Measurements from ENCODE around the gene KCNAB3. TPM values are rescaled to one million over a fixed set of nuclear protein-coding genes. Genes with fewer than 3 reads are reported as not detected.

The KCNAB3 gene
- total RNA-seq, 1 donor from 2014 or later: not detected

GRCh38 chr17:7935859-7936258, 6.2 kb upstream of the KCNAB3 start:
- peaks cover 12 to 15% of the 10 kb centered on the region in 2 donors for H3K4me1 ChIP-seq
- TF ChIP-seq, protein P1, sequence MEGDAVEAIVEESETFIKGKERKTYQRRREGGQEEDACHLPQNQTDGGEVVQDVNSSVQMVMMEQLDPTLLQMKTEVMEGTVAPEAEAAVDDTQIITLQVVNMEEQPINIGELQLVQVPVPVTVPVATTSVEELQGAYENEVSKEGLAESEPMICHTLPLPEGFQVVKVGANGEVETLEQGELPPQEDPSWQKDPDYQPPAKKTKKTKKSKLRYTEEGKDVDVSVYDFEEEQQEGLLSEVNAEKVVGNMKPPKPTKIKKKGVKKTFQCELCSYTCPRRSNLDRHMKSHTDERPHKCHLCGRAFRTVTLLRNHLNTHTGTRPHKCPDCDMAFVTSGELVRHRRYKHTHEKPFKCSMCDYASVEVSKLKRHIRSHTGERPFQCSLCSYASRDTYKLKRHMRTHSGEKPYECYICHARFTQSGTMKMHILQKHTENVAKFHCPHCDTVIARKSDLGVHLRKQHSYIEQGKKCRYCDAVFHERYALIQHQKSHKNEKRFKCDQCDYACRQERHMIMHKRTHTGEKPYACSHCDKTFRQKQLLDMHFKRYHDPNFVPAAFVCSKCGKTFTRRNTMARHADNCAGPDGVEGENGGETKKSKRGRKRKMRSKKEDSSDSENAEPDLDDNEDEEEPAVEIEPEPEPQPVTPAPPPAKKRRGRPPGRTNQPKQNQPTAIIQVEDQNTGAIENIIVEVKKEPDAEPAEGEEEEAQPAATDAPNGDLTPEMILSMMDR (IDR thresholded peaks at IDR 0.05): no peak
- DNase-seq (ENCODE audit: low spot score in 2 of 2): no peak
- intact Hi-C loops (cut with DNase I): no loop called here
- H3K4me3 ChIP-seq: no peak overlapping the region
- no peaks in the 10 kb centered on the region for H3K9me3 ChIP-seq
- no peak overlapping the region for H3K27ac ChIP-seq
- H3K27me3 ChIP-seq: no peaks in the 10 kb centered on the region
- peaks cover 25 to 44% of the 10 kb centered on the region in 2 donors for H3K36me3 ChIP-seq

- Histone ChIP-seq H3K36me3 (peaks cover 7 to 21% of the 10 kb centered on the region in 2 donors), H3K9me3 (no peaks in the 10 kb centered on the region), H3K4me1 (peaks cover 12 to 18% of the 10 kb centered on the region in 2 donors), H3K4me3 (peak overlapping the region; percentile 76 to 84), H3K27ac (no peak overlapping the region), H3K27me3 (no peaks in the 10 kb centered on the region)
- TF ChIP-seq, protein P1 (IDR thresholded peaks at IDR 0.05): no peak
- intact Hi-C loops (cut with DNase I): loop anchor here (1.0 kb wide), 2 partner anchors 46 to 76 kb away; partner anchors contain the start of gene NAA38
- peak in 1 of 2 donors; percentile 76 for DNase-seq (ENCODE audit: low spot score in 2 of 2)
Measured at GRCh38 chr17:7932949-7933348, 3.3 kb upstream of the KCNAB3 start.

GRCh38 chr17:7932483-7932891, 2.8 kb upstream of the KCNAB3 start:
- H3K9me3 ChIP-seq: no peaks in the 10 kb centered on the region
- TF ChIP-seq, protein P1 (IDR thresholded peaks at IDR 0.05): no peak
- peak overlapping the region; percentile 22 to 52 for H3K27ac ChIP-seq
- peak overlapping the region; percentile 76 to 84 for H3K4me3 ChIP-seq
- no peaks in the 10 kb centered on the region for H3K27me3 ChIP-seq
- H3K4me1 ChIP-seq: peaks cover 12 to 18% of the 10 kb centered on the region in 2 donors
- intact Hi-C loops (cut with DNase I): loop anchor here (1.0 kb wide), 2 partner anchors 45 to 75 kb away; partner anchors contain the start of gene NAA38
- DNase-seq (ENCODE audit: low spot score in 2 of 2): no peak
- H3K36me3 ChIP-seq: peaks cover 5 to 21% of the 10 kb centered on the region in 2 donors

- Histone ChIP-seq H3K4me3 (peak within 1 kb of the TSS; percentile 76 to 84), H3K9me3 (no peaks in the 10 kb centered on the region), H3K36me3 (peaks cover 0 to 15% of the 10 kb centered on the region in 2 donors), H3K4me1 (peaks cover 12 to 18% of the 10 kb centered on the region in 2 donors), H3K27ac (peak within 1 kb of the TSS; percentile 27 to 57), H3K27me3 (no peaks in the 10 kb centered on the region)
- intact Hi-C loops (cut with DNase I): loop anchor here (1.0 kb wide), 3 partner anchors 16 to 75 kb away; partner anchors contain the start of genes NAA38 and RNF227
- peak; percentile 100 for DNase-seq (ENCODE audit: low spot score in 2 of 2)
- TF ChIP-seq, protein P1 (IDR thresholded peaks at IDR 0.05): no peak
Measured at GRCh38 chr17:7931709-7932482, 2.2 kb upstream of the KCNAB3 start, which contains the start of the genes CNTROB and TRAPPC1. Gene CNTROB (plus strand): TSS chr17:7932206. CDS start chr17:7933080, 874 bp downstream. Gene TRAPPC1 (minus strand): TSS chr17:7931946. CDS start chr17:7931829, 117 bp downstream.

DNA sequence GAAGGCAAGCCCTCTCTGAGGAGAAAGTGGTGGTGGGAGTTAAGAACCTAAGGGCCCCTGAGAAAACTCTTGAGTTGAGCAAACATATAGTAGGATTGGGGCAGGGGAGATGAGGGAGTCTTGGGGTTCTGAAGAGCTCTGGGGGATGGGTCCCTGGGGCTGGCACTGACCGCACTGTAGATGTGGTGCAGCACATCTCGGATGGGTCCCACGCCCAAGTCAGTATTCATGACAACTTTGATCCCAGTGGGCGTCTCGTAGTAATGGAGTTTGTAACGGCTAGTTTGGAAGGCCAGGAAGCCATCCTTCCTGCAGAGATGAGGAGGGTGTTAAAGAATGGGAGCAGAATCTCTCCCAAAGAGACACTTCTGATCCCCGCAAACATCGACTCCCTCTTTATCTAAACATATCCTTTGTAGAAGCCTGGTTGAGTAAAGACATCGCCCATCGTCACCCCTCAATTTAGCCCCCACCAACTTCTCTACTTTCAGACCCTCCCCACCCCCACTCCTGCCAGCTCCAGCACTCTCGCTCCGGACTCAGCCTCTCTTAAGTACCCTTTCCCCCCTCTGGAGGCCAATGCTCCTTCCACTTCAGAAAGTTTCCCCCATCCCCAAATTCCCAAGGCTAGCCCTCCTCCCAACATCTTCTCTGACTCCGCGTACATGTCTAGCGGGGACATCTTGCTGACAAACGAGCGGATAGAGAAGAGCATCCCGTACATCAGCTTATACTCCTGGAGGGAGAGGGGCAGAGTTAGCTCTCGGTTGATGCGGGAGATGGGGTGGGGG, 1.4 kb upstream of the KCNAB3 start:
- intact Hi-C loops (cut with DNase I): loop anchor here (1.0 kb wide), 1 partner anchor 15 kb away; the partner anchor contains the start of gene RNF227

More for the DNA sequence above, 1.4 kb upstream of the KCNAB3 start:
- DNase-seq (ENCODE audit: low spot score in 2 of 2): no peak
- H3K27me3 ChIP-seq: no peaks in the 10 kb centered on the region
- H3K9me3 ChIP-seq: no peaks in the 10 kb centered on the region
- peaks cover 0 to 6% of the 10 kb centered on the region in 2 donors for H3K36me3 ChIP-seq
- H3K4me1 ChIP-seq: peaks cover 12 to 18% of the 10 kb centered on the region in 2 donors
- H3K27ac ChIP-seq: peak overlapping the region; percentile 27 to 57
- TF ChIP-seq, protein P1 (IDR thresholded peaks at IDR 0.05): no peak
- peak overlapping the region; percentile 76 to 84 for H3K4me3 ChIP-seq
